ENCODE data around the gene PTGER3. TPM values are rescaled to one million over a fixed set of nuclear protein-coding genes. Genes with fewer than 3 reads are reported as not detected.

Gene PTGER3
- total RNA-seq, 1 experiment from 2014 or later = not detected

DNA sequence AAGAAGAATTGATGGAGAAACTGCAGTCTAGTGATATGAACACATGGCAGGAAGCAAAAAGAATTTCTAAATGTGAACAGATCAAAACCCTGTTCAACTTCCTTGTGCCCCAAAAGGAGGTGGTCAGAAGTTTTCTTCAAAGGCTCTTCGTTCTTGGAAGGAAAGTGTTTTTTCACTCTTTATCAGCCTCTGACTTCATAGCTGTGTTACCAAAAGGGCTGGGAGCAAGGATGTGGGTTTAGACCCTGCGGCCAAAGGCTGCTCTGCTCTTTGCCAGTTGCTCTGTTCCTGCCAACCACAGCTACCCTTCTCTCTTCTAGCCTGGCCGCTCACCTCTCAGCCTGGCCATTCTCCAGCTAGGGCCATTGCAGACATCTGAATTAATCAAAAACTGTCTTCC, 53.8 kb downstream of the PTGER3 start:
- BruUV-seq (replicated peaks) = no TSS peak
- Histone ChIP-seq H3K9me3 (no peaks in the 10 kb centered on the region), H3K4me3 (ENCODE audit: low read depth, low read length) (no peak overlapping the region), H3K4me1 (no peaks in the 10 kb centered on the region), H3K36me3 (ENCODE audit: control insufficient read depth, insufficient read depth, low read length) (no peaks in the 10 kb centered on the region), H3K27me3 (replicated peaks; ENCODE audit: control insufficient read depth, insufficient read depth, low read length) (no peaks in the 10 kb centered on the region)
- intact Hi-C loops (cut with micrococcal nuclease; ENCODE audit: unreplicated experiment) = no loop called here
- H3K27me3 Mint-ChIP-seq (ENCODE audit: insufficient read depth, unreplicated experiment) = peaks cover 3% of the 10 kb centered on the region
- H3K27ac Mint-ChIP-seq (ENCODE audit: unreplicated experiment) = no peak overlapping the region
- TF ChIP-seq, protein P1, sequence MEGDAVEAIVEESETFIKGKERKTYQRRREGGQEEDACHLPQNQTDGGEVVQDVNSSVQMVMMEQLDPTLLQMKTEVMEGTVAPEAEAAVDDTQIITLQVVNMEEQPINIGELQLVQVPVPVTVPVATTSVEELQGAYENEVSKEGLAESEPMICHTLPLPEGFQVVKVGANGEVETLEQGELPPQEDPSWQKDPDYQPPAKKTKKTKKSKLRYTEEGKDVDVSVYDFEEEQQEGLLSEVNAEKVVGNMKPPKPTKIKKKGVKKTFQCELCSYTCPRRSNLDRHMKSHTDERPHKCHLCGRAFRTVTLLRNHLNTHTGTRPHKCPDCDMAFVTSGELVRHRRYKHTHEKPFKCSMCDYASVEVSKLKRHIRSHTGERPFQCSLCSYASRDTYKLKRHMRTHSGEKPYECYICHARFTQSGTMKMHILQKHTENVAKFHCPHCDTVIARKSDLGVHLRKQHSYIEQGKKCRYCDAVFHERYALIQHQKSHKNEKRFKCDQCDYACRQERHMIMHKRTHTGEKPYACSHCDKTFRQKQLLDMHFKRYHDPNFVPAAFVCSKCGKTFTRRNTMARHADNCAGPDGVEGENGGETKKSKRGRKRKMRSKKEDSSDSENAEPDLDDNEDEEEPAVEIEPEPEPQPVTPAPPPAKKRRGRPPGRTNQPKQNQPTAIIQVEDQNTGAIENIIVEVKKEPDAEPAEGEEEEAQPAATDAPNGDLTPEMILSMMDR (IDR thresholded peaks at IDR 0.05; ENCODE audit: insufficient read depth in 1 of 2, low read depth in 1 of 2, low read length in 1 of 2, severe bottlenecking in 1 of 2, unreplicated experiment in 1 of 2) = no peak
- H3K9me3 Mint-ChIP-seq (ENCODE audit: unreplicated experiment) = no peaks in the 10 kb centered on the region
- no peak for DNase-seq
- POLR2A ChIA-PET = no interaction called here
- no peaks in the 10 kb centered on the region for H3K4me1 Mint-ChIP-seq (ENCODE audit: low read depth, unreplicated experiment)
- H3K4me3 Mint-ChIP-seq (ENCODE audit: unreplicated experiment) = no peak overlapping the region
- CTCF ChIA-PET = no interaction called here
- no peaks in the 10 kb centered on the region for H3K36me3 Mint-ChIP-seq (ENCODE audit: insufficient read depth, unreplicated experiment)

DNA sequence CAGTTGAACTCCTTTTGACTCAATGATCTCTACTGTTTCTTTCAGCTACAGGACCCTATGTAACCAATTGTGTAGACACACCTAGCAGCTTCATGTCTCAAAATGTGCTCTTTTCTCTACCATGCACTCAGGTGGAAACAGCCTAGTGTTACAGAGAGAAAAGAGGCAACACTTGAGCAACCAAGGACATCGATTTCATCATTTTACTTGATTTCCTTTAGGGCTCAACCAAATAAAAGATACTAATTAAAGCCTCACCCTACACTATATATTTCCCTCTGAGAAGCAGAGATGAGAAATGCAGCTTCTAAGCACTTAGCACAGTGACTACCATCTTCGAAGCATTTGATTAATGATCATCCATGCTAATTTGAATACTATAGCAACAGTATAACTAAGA, 55.1 kb downstream of the PTGER3 start:
- intact Hi-C loops (cut with micrococcal nuclease; ENCODE audit: unreplicated experiment) = no loop called here
- Histone ChIP-seq H3K4me3 (ENCODE audit: low read depth, low read length) (no peak overlapping the region), H3K27me3 (replicated peaks; ENCODE audit: control insufficient read depth, insufficient read depth, low read length) (no peaks in the 10 kb centered on the region), H3K9me3 (no peaks in the 10 kb centered on the region), H3K4me1 (no peaks in the 10 kb centered on the region), H3K36me3 (ENCODE audit: control insufficient read depth, insufficient read depth, low read length) (no peaks in the 10 kb centered on the region)
- no TSS peak for BruUV-seq (replicated peaks)
- H3K27ac Mint-ChIP-seq (ENCODE audit: unreplicated experiment) = no peak overlapping the region
- H3K36me3 Mint-ChIP-seq (ENCODE audit: insufficient read depth, unreplicated experiment) = no peaks in the 10 kb centered on the region
- TF ChIP-seq, protein P1 (IDR thresholded peaks at IDR 0.05; ENCODE audit: insufficient read depth in 1 of 2, low read depth in 1 of 2, low read length in 1 of 2, severe bottlenecking in 1 of 2, unreplicated experiment in 1 of 2) = no peak
- no peaks in the 10 kb centered on the region for H3K9me3 Mint-ChIP-seq (ENCODE audit: unreplicated experiment)
- ChIA-PET CTCF (no interaction called here), POLR2A (no interaction called here)
- no peaks in the 10 kb centered on the region for H3K4me1 Mint-ChIP-seq (ENCODE audit: low read depth, unreplicated experiment)
- no peak for DNase-seq
- H3K4me3 Mint-ChIP-seq (ENCODE audit: unreplicated experiment) = no peak overlapping the region
- peaks cover 3% of the 10 kb centered on the region for H3K27me3 Mint-ChIP-seq (ENCODE audit: insufficient read depth, unreplicated experiment)

DNA sequence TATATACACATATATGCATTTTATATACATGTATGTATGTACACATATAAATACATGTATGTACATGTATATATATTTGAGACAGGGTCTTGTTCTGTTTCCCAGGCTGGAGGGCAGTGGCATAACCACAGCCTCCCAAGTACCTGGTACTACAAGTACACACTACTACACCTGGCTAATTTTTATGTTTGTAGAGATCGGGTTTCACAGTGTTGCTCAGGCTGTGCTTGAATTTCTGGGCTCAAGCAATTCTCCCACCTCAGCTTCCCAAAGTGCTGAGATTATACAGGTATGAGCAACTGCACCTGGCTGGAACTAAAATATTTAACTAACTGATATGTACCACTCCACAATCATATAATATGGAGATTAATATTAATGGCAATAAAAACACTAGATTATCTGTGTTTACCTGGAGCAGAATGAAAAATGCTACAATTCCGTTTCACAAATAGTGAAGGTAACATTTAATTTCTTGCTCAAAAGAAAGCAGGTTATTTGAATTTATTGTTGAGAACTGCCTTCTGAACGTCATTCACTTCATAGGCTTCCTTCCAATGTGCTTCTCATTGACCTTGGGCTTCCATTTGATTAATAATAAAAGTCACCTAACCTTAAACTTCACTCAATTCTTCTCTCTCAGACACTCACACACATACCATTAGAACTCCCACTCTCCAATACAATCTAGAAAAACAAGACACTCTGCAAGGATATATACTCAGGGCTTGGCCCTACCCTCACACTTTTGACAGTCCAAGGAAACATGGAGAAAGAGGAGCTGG, 57.0 kb downstream of the PTGER3 start:
- H3K4me3 Mint-ChIP-seq (ENCODE audit: unreplicated experiment) = no peak overlapping the region
- Histone ChIP-seq H3K4me3 (ENCODE audit: low read depth, low read length) (no peak overlapping the region), H3K36me3 (ENCODE audit: control insufficient read depth, insufficient read depth, low read length) (no peaks in the 10 kb centered on the region), H3K9me3 (no peaks in the 10 kb centered on the region), H3K4me1 (no peaks in the 10 kb centered on the region), H3K27me3 (replicated peaks; ENCODE audit: control insufficient read depth, insufficient read depth, low read length) (no peaks in the 10 kb centered on the region)
- BruUV-seq (replicated peaks) = no TSS peak
- H3K4me1 Mint-ChIP-seq (ENCODE audit: low read depth, unreplicated experiment) = no peaks in the 10 kb centered on the region
- intact Hi-C loops (cut with micrococcal nuclease; ENCODE audit: unreplicated experiment) = no loop called here
- H3K27me3 Mint-ChIP-seq (ENCODE audit: insufficient read depth, unreplicated experiment) = peaks cover 3% of the 10 kb centered on the region
- no peaks in the 10 kb centered on the region for H3K9me3 Mint-ChIP-seq (ENCODE audit: unreplicated experiment)
- no peak for DNase-seq
- H3K36me3 Mint-ChIP-seq (ENCODE audit: insufficient read depth, unreplicated experiment) = no peaks in the 10 kb centered on the region
- H3K27ac Mint-ChIP-seq (ENCODE audit: unreplicated experiment) = no peak overlapping the region
- TF ChIP-seq, protein P1 (IDR thresholded peaks at IDR 0.05; ENCODE audit: insufficient read depth in 1 of 2, low read depth in 1 of 2, low read length in 1 of 2, severe bottlenecking in 1 of 2, unreplicated experiment in 1 of 2) = no peak
- POLR2A ChIA-PET = no interaction called here
- CTCF ChIA-PET = no interaction called here
